Tibial nerve (tissue), 4 donors: Measurements from ENCODE around the gene FPGS. TPM values are rescaled to one million over a fixed set of nuclear protein-coding genes. Genes with fewer than 3 reads are reported as not detected.
"Not testable (repeated sequence)": the region's sequence is repeated elsewhere in the genome, so short reads cannot be mapped to it uniquely, and the experiment has no call there.

ENCODE experiments used
- DNase-seq, 2 donors: peaks; one replicate each; pipeline ENCODE4 v3.0.0-alpha.2; 2019; ENCODE audit warnings: low spot score in 2 of 2
- H3K27ac ChIP-seq, 4 donors: fragments of 200-600 bp; sonication (generic) in 3 of 4; one replicate each; pipeline ENCODE4 v1.5.1; 2017 to 2019; ENCODE audit warnings: mild to moderate bottlenecking in 1 of 4
- H3K27me3 ChIP-seq, 2 donors: fragments of 200-600 bp; sonication (generic) in 1 of 2; one replicate each; pipeline versions ENCODE4 v1.5.1 to v1.6.0; 2017 to 2019
- H3K36me3 ChIP-seq, 3 donors: fragments of 200-600 bp; sonication (generic); one replicate each; pipeline ENCODE4 v1.5.1; 2018 to 2019
- H3K4me1 ChIP-seq, 4 donors: fragments of 200-600 bp; sonication (generic) in 3 of 4; one replicate each; pipeline ENCODE4 v1.5.1; 2017 to 2019
- H3K4me3 ChIP-seq, 4 donors: fragments of 200-600 bp; sonication (generic) in 3 of 4; one replicate each; pipeline ENCODE4 v1.5.1; 2017 to 2019; ENCODE audit warnings: mild to moderate bottlenecking in 1 of 4, moderate library complexity in 1 of 4
- H3K9me3 ChIP-seq, 4 donors: fragments of 200-600 bp; sonication (generic) in 3 of 4; one replicate each; pipeline ENCODE4 v1.5.1; 2017 to 2019
- CTCF ChIP-seq, 5 experiments: fragments of 200-600 bp in 3 of 5; fragments of 450-650 bp in 2 of 5; sonication (generic) in 3 of 5; IDR thresholded peaks; one replicate each; pipeline ENCODE4 v1.5.1; 2016 to 2019; ENCODE audit warnings: antibody characterized with exemption in 5 of 5, mild to moderate bottlenecking in 3 of 5, moderate library complexity in 2 of 5
- EP300 ChIP-seq, 2 donors: sonication (generic); formaldehyde crosslinking; IDR thresholded peaks; one replicate each; pipeline ENCODE4 v1.6.1; 2017; ENCODE audit warnings: antibody characterized with exemption in 2 of 2, mild to moderate bottlenecking in 1 of 2
- POLR2A ChIP-seq, 2 donors: fragments of 450-650 bp; IDR thresholded peaks; one replicate each; pipeline ENCODE4 v1.6.1; 2017; ENCODE audit warnings: antibody characterized with exemption in 2 of 2, mild to moderate bottlenecking in 2 of 2, moderate library complexity in 2 of 2
- WGBS, 2 donors: methylation state at CpG; one replicate each; pipeline ENCODE4 v1.1.5; 2018; 5-methylcytosine and 5-hydroxymethylcytosine counted together
- total RNA-seq, 4 donors: library from RNA; depleted of rRNA; stranded (reverse); fragments of >200 nt; gene quantifications; one replicate each; pipeline ENCODE4 v1.1.0, GENCODE V29; 2016

Gene FPGS
- total RNA-seq, 4 donors from 2014 or later, result 136 to 309 (median 143) TPM

GRCh38 chr9:127832248-127832647, 29.6 kb downstream of the FPGS start:
- DNase-seq, result no peak
- WGBS, 2 donors, result 56 to 62% methylated on average over 7 of the region's 7 CpGs

GRCh38 chr9:127833555-127833954, 30.9 kb downstream of the FPGS start:
- Histone ChIP-seq H3K4me1 (peaks cover 0 to 98% (median 66%) of the 10 kb centered on the region in 4 donors), H3K27ac (peak overlapping the region; percentile 25 to 98 (median 80)), H3K9me3 (no peaks in the 10 kb centered on the region), H3K27me3 (no peaks in the 10 kb centered on the region), H3K4me3 (no peak overlapping the region), H3K36me3 (no peaks in the 10 kb centered on the region)
- DNase-seq, result peak in 1 of 2 donors; percentile 62
- no peak for TF ChIP-seq CTCF (IDR thresholded peaks at IDR 0.05)
- TF ChIP-seq EP300 (IDR thresholded peaks at IDR 0.05), result peak in 1 of 2 donors; percentile 72
- 14 to 18% methylated on average over 1 of the region's 1 CpG for WGBS, 2 donors

More at GRCh38 chr9:127832248-127832647, 29.6 kb downstream of the FPGS start:
- Histone ChIP-seq H3K4me1 (peaks cover 0 to 98% (median 65%) of the 10 kb centered on the region in 4 donors), H3K36me3 (no peaks in the 10 kb centered on the region), H3K27ac (peak overlapping the region in 2 of 4 donors; percentile 95 to 98), H3K27me3 (no peaks in the 10 kb centered on the region), H3K9me3 (no peaks in the 10 kb centered on the region), H3K4me3 (no peak overlapping the region)
- TF ChIP-seq POLR2A (IDR thresholded peaks at IDR 0.05) (no peak), EP300 (IDR thresholded peaks at IDR 0.05) (no peak), CTCF (IDR thresholded peaks at IDR 0.05) (no peak)

- peaks cover 0 to 99% (median 77%) of the 10 kb centered on the region in 4 donors for H3K4me1 ChIP-seq
- DNase-seq, result peak in 1 of 2 donors; percentile 45
- H3K27me3 ChIP-seq, result no peaks in the 10 kb centered on the region
- H3K4me3 ChIP-seq, result peak overlapping the region in 1 of 4 donors; percentile 5
- no peaks in the 10 kb centered on the region for H3K36me3 ChIP-seq
- H3K9me3 ChIP-seq, result no peaks in the 10 kb centered on the region
- TF ChIP-seq POLR2A (IDR thresholded peaks at IDR 0.05), result no peak
- peak in 1 of 2 donors; percentile 25 for TF ChIP-seq EP300 (IDR thresholded peaks at IDR 0.05)
- H3K27ac ChIP-seq, result peak overlapping the region; percentile 53 to 98 (median 90)
- WGBS, 2 donors, result 30 to 31% methylated on average over 16 to 17 of the region's 17 CpGs
Observed at GRCh38 chr9:127835991-127836516, 33.4 kb downstream of the FPGS start.

GRCh38 chr9:127836561-127836960, 33.9 kb downstream of the FPGS start:
- peak overlapping the region; percentile 53 to 98 (median 90) for H3K27ac ChIP-seq
- H3K36me3 ChIP-seq, H3K27me3 ChIP-seq, H3K9me3 ChIP-seq, H3K4me3 ChIP-seq, DNase-seq: not testable (repeated sequence)
- WGBS, 2 donors, result 53 to 63% methylated on average over 3 of the region's 3 CpGs
- peaks cover 0 to 96% (median 77%) of the 10 kb centered on the region in 4 donors for H3K4me1 ChIP-seq

- H3K4me3 ChIP-seq, result no peak overlapping the region
- DNase-seq, result no peak
- H3K4me1 ChIP-seq, result peaks cover 0 to 89% (median 73%) of the 10 kb centered on the region in 4 donors
- peak overlapping the region in 3 of 4 donors; percentile 84 to 98 (median 95) for H3K27ac ChIP-seq
- WGBS, 2 donors, result 67 to 70% methylated on average over 4 of the region's 4 CpGs
- H3K36me3 ChIP-seq, result peaks cover 0 to 6% (median 0%) of the 10 kb centered on the region in 3 donors
- TF ChIP-seq POLR2A (IDR thresholded peaks at IDR 0.05) (no peak), EP300 (IDR thresholded peaks at IDR 0.05) (no peak), CTCF (IDR thresholded peaks at IDR 0.05) (no peak)
- H3K27me3 ChIP-seq, result no peaks in the 10 kb centered on the region
- no peaks in the 10 kb centered on the region for H3K9me3 ChIP-seq
Observed at GRCh38 chr9:127837346-127837745, 34.7 kb downstream of the FPGS start.

- 3 to 6% methylated on average over 9 to 18 of the region's 18 CpGs for WGBS, 2 donors
- Histone ChIP-seq H3K4me3 (peak overlapping the region in 1 of 4 donors; percentile 15), H3K27ac (peak overlapping the region; percentile 72 to 98 (median 90))
Observed at GRCh38 chr9:127838375-127839078, 35.8 kb downstream of the FPGS start.

More at GRCh38 chr9:127838375-127839078, 35.8 kb downstream of the FPGS start:
- H3K36me3 ChIP-seq, result peaks cover 0 to 15% (median 0%) of the 10 kb centered on the region in 3 donors
- peak in 1 of 2 donors; percentile 61 for DNase-seq
- H3K4me1 ChIP-seq, result peaks cover 0 to 77% (median 62%) of the 10 kb centered on the region in 4 donors
- no peaks in the 10 kb centered on the region for H3K9me3 ChIP-seq
- no peaks in the 10 kb centered on the region for H3K27me3 ChIP-seq
- peak in 1 of 2 donors; percentile 91 for TF ChIP-seq EP300 (IDR thresholded peaks at IDR 0.05)
- peak in 1 of 2 donors; percentile 22 for TF ChIP-seq POLR2A (IDR thresholded peaks at IDR 0.05)
- no peak for TF ChIP-seq CTCF (IDR thresholded peaks at IDR 0.05)
